Activated T-helper 9 cell treated with anti-CD3 and anti-CD28 coated beads, Interleukin-2, amount 50 U/mL, for 16 hours (primary cell): Measurements from ENCODE around the gene EHF.

Experiments
- DNase-seq: peaks from one replicate; pipeline ENCODE4 v3.0.0-alpha.2; 2020; ENCODE audit warnings: low read depth

EHF gene

GRCh38 chr11:34625576-34625975, 4.7 kb downstream of the EHF start:
- DNase-seq, result no peak

GRCh38 chr11:34626393-34626792, 5.5 kb downstream of the EHF start:
- DNase-seq, result no peak

GRCh38 chr11:34627197-34627596, 6.3 kb downstream of the EHF start:
- DNase-seq, result no peak

GRCh38 chr11:34629711-34630110, 8.8 kb downstream of the EHF start:
- DNase-seq, result no peak

GRCh38 chr11:34630544-34630943, 9.7 kb downstream of the EHF start:
- DNase-seq, result no peak

GRCh38 chr11:34631297-34631696, 10.4 kb downstream of the EHF start:
- no peak for DNase-seq

- DNase-seq, result no peak
These were observed 10.8 kb downstream of the EHF start for GRCh38 chr11:34631737-34632104.

GRCh38 chr11:34632105-34632791, 11.4 kb downstream of the EHF start:
- no peak for DNase-seq

- DNase-seq, result no peak
These were observed 12.7 kb downstream of the EHF start for GRCh38 chr11:34633640-34633989.

GRCh38 chr11:34633990-34634693, 13.2 kb downstream of the EHF start:
- no peak for DNase-seq

- no peak for DNase-seq
These were observed 13.8 kb downstream of the EHF start for GRCh38 chr11:34634694-34635062.

- DNase-seq, result no peak
These were observed 15.2 kb downstream of the EHF start for GRCh38 chr11:34636127-34636526.

- no peak for DNase-seq
These were observed 16.4 kb downstream of the EHF start for GRCh38 chr11:34637303-34637702.

GRCh38 chr11:34638897-34639296, 18.0 kb downstream of the EHF start:
- no peak for DNase-seq

GRCh38 chr11:34639545-34639944, 18.7 kb downstream of the EHF start:
- DNase-seq, result no peak

GRCh38 chr11:34640050-34640923, 19.4 kb downstream of the EHF start:
- no peak for DNase-seq

- DNase-seq, result no peak
These were observed 20.0 kb downstream of the EHF start for GRCh38 chr11:34640924-34641275.

- DNase-seq, result no peak
These were observed 20.6 kb downstream of the EHF start for GRCh38 chr11:34641456-34641855.

- DNase-seq, result no peak
These were observed 21.2 kb downstream of the EHF start for GRCh38 chr11:34642001-34642554.

- DNase-seq, result no peak
These were observed 22.0 kb downstream of the EHF start for GRCh38 chr11:34642873-34643272.

GRCh38 chr11:34643311-34643710, 22.4 kb downstream of the EHF start:
- no peak for DNase-seq

- no peak for DNase-seq
These were observed 23.0 kb downstream of the EHF start for GRCh38 chr11:34643846-34644245.
